Kidney epithelial cell (primary cell): Measurements from ENCODE around the gene DNMBP. TPM values are rescaled to one million over a fixed set of nuclear protein-coding genes. Genes with fewer than 3 reads are reported as not detected.

Experiments used
- DNase-seq: peaks from one replicate; pipeline ENCODE4 v3.0.0-alpha.2; 2010; ENCODE audit warnings: low read depth
- H3K27me3 ChIP-seq: 2 replicates; pipeline ENCODE4 v1.6.0; 2011; ENCODE audit warnings: low read length; ENCODE audit not compliant: control insufficient read depth, insufficient read depth
- H3K36me3 ChIP-seq: 2 replicates; pipeline ENCODE4 v1.5.1; 2011; ENCODE audit warnings: low read length; ENCODE audit not compliant: control insufficient read depth, insufficient read depth
- H3K4me3 ChIP-seq: 2 replicates; pipeline ENCODE4 v1.5.1; 2011; ENCODE audit warnings: low read depth, mild to moderate bottlenecking, control low read depth, low read length
- total RNA-seq: library from RNA; depleted of rRNA; stranded (reverse); fragments of >200 nt; gene quantifications from 2 replicates; pipeline ENCODE4 v1.2.3, GENCODE V29; 2015
- TF ChIP-seq, protein P1 (sequence below): IDR thresholded peaks from 2 replicates; pipeline ENCODE4 v1.5.1; 2011; ENCODE audit warnings: mild to moderate bottlenecking, moderate library complexity, low read length, control low read depth, inconsistent platforms; ENCODE audit not compliant: insufficient read depth, poor library complexity, severe bottlenecking

The DNMBP gene
- total RNA-seq, 1 donor from 2014 or later, result 15.3 TPM

DNA sequence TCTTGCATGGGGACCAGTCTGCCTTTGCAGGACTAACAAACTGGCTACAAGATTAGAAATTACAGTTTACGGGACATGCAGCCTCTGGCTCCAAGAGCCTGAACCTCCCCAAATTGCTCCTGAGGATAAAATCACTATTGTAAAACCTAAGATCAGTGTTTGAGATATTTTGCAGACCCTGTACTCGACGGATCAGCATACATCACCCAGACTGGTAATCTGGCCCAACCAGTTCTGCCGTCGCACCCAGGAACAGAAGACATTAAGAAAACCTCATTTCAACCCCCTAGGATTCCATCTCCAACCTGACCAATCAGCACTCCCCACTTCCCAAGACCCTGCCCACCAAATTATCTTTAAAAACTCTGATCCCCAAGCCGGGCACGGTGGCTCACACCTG, 27.1 kb upstream of the DNMBP start:
- Histone ChIP-seq H3K36me3 (no peaks in the 10 kb centered on the region), H3K4me3 (no peak overlapping the region), H3K27me3 (no peaks in the 10 kb centered on the region)
- TF ChIP-seq, protein P1, sequence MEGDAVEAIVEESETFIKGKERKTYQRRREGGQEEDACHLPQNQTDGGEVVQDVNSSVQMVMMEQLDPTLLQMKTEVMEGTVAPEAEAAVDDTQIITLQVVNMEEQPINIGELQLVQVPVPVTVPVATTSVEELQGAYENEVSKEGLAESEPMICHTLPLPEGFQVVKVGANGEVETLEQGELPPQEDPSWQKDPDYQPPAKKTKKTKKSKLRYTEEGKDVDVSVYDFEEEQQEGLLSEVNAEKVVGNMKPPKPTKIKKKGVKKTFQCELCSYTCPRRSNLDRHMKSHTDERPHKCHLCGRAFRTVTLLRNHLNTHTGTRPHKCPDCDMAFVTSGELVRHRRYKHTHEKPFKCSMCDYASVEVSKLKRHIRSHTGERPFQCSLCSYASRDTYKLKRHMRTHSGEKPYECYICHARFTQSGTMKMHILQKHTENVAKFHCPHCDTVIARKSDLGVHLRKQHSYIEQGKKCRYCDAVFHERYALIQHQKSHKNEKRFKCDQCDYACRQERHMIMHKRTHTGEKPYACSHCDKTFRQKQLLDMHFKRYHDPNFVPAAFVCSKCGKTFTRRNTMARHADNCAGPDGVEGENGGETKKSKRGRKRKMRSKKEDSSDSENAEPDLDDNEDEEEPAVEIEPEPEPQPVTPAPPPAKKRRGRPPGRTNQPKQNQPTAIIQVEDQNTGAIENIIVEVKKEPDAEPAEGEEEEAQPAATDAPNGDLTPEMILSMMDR, result no peak
- DNase-seq, result no peak

DNA sequence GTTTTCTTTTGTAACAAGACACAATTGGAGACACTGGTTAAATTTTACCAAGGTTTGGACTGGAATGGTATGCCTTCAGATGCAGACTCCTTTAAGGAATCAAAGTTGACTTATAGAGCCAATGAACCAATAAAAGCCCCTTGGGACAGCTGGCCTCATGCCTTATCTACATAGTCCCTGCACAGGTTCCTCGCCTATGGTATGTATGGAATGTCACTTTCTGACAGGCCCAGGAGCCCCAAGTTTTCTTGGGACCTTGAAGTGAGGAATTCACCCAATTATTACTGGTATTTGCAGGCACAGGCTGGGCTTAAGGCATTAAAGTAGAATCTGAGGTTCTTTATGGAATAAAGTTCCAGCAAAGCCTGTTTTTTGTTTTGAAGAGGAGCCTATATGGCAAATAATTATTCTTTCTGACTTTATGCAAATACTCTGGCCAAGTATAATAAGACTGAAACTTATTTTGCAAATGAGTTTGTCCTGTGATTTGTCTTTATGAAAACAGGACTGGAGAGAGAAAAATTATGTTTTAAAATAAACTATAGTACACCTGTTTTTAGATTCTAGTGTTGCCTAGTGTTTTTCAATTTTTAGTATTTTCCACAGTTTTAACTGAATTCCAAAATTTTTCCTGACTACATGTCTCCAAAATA, 24.1 kb upstream of the DNMBP start:
- Histone ChIP-seq H3K36me3 (no peaks in the 10 kb centered on the region), H3K4me3 (no peak overlapping the region), H3K27me3 (no peaks in the 10 kb centered on the region)
- DNase-seq, result no peak
- TF ChIP-seq, protein P1, result no peak

DNA sequence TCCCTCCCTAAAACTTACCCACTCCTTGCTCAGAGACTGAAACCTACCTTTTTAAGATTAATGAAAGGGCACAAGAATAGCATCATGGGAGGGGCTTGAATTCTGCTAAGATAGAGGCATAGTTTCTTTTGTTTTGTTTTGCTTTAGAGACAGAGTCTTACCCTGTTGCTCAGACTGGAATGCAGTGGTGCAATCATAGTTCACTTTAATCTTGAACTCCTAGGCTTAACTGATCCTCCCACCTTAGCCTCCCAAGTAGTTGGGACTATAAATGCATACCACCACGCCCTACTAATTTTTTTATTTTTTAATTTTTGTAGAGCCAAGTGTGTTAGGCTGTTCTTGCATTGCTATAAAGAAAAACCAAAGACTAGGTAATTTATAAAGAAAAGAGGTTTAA, 17.7 kb upstream of the DNMBP start:
- Histone ChIP-seq H3K36me3 (no peaks in the 10 kb centered on the region), H3K27me3 (no peaks in the 10 kb centered on the region), H3K4me3 (no peak overlapping the region)
- DNase-seq, result no peak
- TF ChIP-seq, protein P1, result no peak

DNA sequence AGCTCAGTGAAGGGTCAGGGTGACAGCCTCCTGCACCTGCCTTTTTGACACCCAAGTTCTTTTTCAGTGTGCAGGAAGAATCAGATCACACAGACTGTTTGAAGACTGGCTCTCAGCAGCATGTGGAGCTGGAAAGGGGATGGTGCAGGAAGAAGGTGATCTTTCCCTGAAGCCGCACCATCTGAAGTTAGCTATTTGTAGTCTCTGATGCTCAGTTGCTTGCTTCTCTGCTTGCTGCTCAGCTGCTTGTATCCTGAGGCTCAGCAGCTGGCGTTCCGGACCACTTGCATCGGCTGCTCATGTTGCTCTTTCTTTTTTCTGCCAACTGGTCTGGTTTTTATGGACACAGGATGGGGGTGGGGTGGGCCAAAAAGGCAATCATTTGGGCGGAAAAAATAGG, 15.8 kb upstream of the DNMBP start:
- Histone ChIP-seq H3K4me3 (no peak overlapping the region), H3K36me3 (no peaks in the 10 kb centered on the region), H3K27me3 (no peaks in the 10 kb centered on the region)
- TF ChIP-seq, protein P1, result no peak
- no peak for DNase-seq

DNA sequence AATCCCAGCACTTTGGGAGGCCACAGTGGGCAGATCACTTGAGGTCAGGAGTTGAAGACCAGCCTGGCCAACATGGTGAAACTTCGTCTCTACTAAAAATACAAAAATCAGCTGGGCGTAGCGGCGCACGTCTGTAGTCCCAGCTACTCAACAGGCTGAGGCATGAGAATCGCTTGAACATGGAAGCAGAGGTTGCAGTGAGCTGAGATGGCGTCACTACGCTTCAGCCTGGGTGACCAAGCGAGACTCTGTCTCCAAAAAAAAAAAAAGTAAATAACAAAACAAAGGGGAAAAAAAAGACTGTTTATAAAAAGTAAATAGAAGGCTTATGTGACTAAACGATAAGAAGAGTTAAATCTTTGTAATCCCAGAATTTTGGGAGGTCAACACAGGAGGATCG, 15.0 kb upstream of the DNMBP start:
- H3K4me3 ChIP-seq, result no peak overlapping the region
- H3K36me3 ChIP-seq, result no peaks in the 10 kb centered on the region
- TF ChIP-seq, protein P1, result no peak
- no peak for DNase-seq
- no peaks in the 10 kb centered on the region for H3K27me3 ChIP-seq

DNA sequence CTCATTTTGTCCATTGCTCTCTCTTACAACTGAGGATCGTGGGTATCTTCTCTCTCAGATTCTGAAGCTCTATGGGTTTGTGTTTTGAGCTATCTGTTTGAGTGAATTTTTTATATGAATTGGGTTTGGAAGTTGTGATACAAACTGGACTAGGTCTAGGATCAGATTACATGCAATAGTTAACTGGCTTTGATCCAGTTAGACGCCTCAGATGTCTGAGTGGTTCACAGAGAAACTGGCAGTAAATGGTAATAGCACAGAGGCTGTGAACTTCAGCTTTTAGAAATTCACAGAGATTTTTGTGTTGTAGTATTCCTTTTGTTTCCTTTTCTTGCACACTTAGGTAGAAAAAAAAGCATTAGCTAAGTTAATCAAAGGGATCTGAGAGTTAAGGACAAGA, 12.7 kb upstream of the DNMBP start:
- H3K36me3 ChIP-seq, result no peaks in the 10 kb centered on the region
- DNase-seq, result no peak
- no peaks in the 10 kb centered on the region for H3K27me3 ChIP-seq
- no peak overlapping the region for H3K4me3 ChIP-seq
- TF ChIP-seq, protein P1, result no peak
